ENCODE measurements around the gene IQGAP2.

The IQGAP2 gene

GRCh38 chr5:76683816-76684731 lies 281.0 kb downstream of the IQGAP2 start:
- H3F3A ChIP-seq (ENCODE audit: control insufficient read depth, insufficient read depth): no peaks in the 10 kb centered on the region
- H3K4me1 ChIP-seq (ENCODE audit: control insufficient read depth, low read length): no peaks in the 10 kb centered on the region
- no peaks in the 10 kb centered on the region for H3K9me3 ChIP-seq (ENCODE audit: control insufficient read depth, insufficient read depth, low read length)
- H3K79me2 ChIP-seq (ENCODE audit: control insufficient read depth, low read length): no peaks in the 10 kb centered on the region
- H3K4me3 ChIP-seq (ENCODE audit: low read length): no peak overlapping the region
- H4K20me1 ChIP-seq (ENCODE audit: control insufficient read depth, insufficient read depth, low read depth, low read length): no peaks in the 10 kb centered on the region
- H3K9me2 ChIP-seq (replicated peaks; ENCODE audit: control insufficient read depth, low read length): no peaks in the 10 kb centered on the region
- no peaks in the 10 kb centered on the region for H3K27me3 ChIP-seq (ENCODE audit: control insufficient read depth, low read length)
- no peak overlapping the region for H3K4me2 ChIP-seq (ENCODE audit: low read length)
- H3K27ac ChIP-seq (ENCODE audit: low read depth, low read length): no peak overlapping the region
- peaks cover 26% of the 10 kb centered on the region for H3K36me3 ChIP-seq (ENCODE audit: control insufficient read depth, low read length)
- TF ChIP-seq EZH2phosphoT487 (IDR thresholded peaks at IDR 0.05; ENCODE audit: borderline replicate concordance, low read length): no peak
- no peak for TF ChIP-seq CTCF (IDR thresholded peaks at IDR 0.05; ENCODE audit: low read depth, low read length, poor library complexity, severe bottlenecking)

GRCh38 chr5:76684756-76685519 lies 281.9 kb downstream of the IQGAP2 start:
- no peak overlapping the region for H3K4me3 ChIP-seq (ENCODE audit: low read length)
- H3K9me2 ChIP-seq (replicated peaks; ENCODE audit: control insufficient read depth, low read length): no peaks in the 10 kb centered on the region
- H3F3A ChIP-seq (ENCODE audit: control insufficient read depth, insufficient read depth): no peaks in the 10 kb centered on the region
- H3K9me3 ChIP-seq (ENCODE audit: control insufficient read depth, insufficient read depth, low read length): no peaks in the 10 kb centered on the region
- H3K4me1 ChIP-seq (ENCODE audit: control insufficient read depth, low read length): no peaks in the 10 kb centered on the region
- no peaks in the 10 kb centered on the region for H4K20me1 ChIP-seq (ENCODE audit: control insufficient read depth, insufficient read depth, low read depth, low read length)
- no peaks in the 10 kb centered on the region for H3K79me2 ChIP-seq (ENCODE audit: control insufficient read depth, low read length)
- H3K4me2 ChIP-seq (ENCODE audit: low read length): no peak overlapping the region
- peaks cover 26% of the 10 kb centered on the region for H3K36me3 ChIP-seq (ENCODE audit: control insufficient read depth, low read length)
- TF ChIP-seq EZH2phosphoT487 (IDR thresholded peaks at IDR 0.05; ENCODE audit: borderline replicate concordance, low read length) (no peak), CTCF (IDR thresholded peaks at IDR 0.05; ENCODE audit: low read depth, low read length, poor library complexity, severe bottlenecking) (no peak)
- no peaks in the 10 kb centered on the region for H3K27me3 ChIP-seq (ENCODE audit: control insufficient read depth, low read length)
- no peak overlapping the region for H3K27ac ChIP-seq (ENCODE audit: low read depth, low read length)

- no peaks in the 10 kb centered on the region for H3K4me1 ChIP-seq (ENCODE audit: control insufficient read depth, low read length)
- H3K9me3 ChIP-seq (ENCODE audit: control insufficient read depth, insufficient read depth, low read length): no peaks in the 10 kb centered on the region
- peaks cover 28% of the 10 kb centered on the region for H3K36me3 ChIP-seq (ENCODE audit: control insufficient read depth, low read length)
- H3K9me2 ChIP-seq (replicated peaks; ENCODE audit: control insufficient read depth, low read length): no peaks in the 10 kb centered on the region
- no peak overlapping the region for H3K4me3 ChIP-seq (ENCODE audit: low read length)
- H3K79me2 ChIP-seq (ENCODE audit: control insufficient read depth, low read length): no peaks in the 10 kb centered on the region
- H3K4me2 ChIP-seq (ENCODE audit: low read length): no peak overlapping the region
- no peaks in the 10 kb centered on the region for H3F3A ChIP-seq (ENCODE audit: control insufficient read depth, insufficient read depth)
- no peak for TF ChIP-seq CTCF (IDR thresholded peaks at IDR 0.05; ENCODE audit: low read depth, low read length, poor library complexity, severe bottlenecking)
- TF ChIP-seq EZH2phosphoT487 (IDR thresholded peaks at IDR 0.05; ENCODE audit: borderline replicate concordance, low read length): no peak
- no peaks in the 10 kb centered on the region for H3K27me3 ChIP-seq (ENCODE audit: control insufficient read depth, low read length)
- H4K20me1 ChIP-seq (ENCODE audit: control insufficient read depth, insufficient read depth, low read depth, low read length): no peaks in the 10 kb centered on the region
- no peak overlapping the region for H3K27ac ChIP-seq (ENCODE audit: low read depth, low read length)
Measured at GRCh38 chr5:76685704-76686103, 282.6 kb downstream of the IQGAP2 start.

Measured in DOHH2 (cell line).